MV-4-11 (cell line): ENCODE measurements around the gene NREP.
A peak's percentile ranks its signal among the peaks of the same experiment; 100 is the strongest.
"Not testable (repeated sequence)": the region's sequence is repeated elsewhere in the genome, so short reads cannot be mapped to it uniquely, and the experiment has no call there.

Experiments
- DNase-seq: peaks from one replicate; lab custom pipeline; 2025; lab: John Stamatoyannopoulos, UW

NREP gene

DNA sequence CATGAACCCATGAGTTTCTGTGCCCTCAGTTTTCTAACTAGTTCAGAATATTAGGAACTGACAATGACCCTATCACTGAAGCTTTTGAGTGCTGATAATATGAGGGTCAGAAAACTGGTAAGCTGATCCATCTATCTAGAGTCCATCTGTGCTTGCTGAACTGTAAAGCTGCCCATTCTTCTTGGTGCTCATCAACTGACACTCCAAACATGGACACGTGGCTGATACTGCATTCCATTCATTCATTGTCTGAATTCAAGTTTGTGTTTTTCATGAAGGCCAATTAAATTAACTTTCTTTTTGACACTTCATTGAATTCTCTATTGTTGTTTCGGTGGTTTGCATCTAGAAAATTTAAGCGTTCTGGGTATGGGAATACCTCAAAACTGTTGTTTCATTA is 17.6 kb downstream of the NREP start:
- DNase-seq = no peak

DNA sequence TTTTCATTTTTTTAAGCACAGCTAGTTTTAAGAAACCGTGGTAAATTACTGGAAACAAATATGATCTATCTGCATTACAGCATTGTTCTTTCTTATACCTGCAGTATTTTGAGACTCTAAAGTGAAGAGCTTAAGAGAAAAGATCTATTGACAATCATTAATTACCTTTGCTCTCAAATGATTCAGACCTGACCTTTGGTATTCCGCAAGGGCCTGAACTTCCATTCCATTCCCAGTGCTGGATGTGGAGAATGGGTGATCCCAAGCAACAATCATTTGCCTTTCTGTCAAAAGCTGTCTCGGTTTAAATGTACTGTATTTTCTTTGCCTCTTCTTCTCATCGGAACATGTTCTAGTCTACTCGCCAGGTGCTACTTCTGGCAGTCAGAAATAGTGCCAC is 18.9 kb downstream of the NREP start:
- DNase-seq = no peak

DNA sequence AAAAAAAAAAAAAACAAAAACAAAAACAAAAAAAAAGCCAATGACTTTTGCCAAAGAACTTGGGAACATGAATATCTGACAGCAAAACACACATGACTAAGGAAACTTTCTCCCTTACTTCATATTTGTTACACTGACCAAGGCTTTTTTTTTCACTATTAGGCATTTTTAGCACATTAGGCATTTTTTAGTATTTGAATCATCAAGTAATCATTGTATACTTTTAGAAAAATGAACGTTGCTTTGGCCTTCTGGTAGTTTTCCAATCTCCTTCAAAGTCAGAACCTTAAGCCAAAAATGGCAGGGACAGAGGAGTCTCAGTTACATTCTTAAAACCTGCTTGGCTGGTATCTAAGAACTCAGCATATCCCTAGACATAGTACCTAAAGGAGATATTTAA is 19.3 kb downstream of the NREP start:
- DNase-seq = no peak

DNA sequence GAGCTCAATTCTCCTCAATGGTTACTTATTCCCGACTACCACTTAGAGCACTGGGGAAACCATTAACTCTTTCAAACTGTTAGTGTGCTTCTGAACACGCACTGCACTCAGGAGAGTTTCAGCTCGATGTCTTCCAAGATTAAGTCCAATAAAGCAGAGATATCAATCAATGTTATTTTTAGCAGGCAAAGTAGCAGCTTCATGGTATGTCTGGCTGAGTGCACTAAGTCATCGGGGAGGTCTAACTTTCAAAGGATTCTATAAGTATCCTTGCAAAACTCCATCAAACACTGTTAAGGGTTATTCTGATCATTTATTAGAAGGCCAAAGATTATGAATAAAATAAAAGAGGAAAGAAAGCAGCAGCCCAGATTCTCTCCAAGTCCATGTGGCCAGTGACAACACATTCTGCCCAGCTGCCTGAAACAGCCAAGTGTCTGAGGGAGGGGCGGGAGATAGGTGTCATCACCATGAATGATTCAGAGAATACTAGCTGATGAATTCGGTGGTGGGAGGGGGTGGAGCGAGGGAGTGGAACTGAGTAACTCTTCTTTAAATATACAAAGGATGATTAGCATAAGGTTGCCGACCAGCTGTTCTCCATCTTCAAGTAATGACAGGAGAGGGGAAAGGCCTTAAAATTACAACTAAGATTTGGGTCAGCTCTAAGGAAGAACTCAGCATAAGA is 21.3 kb downstream of the NREP start:
- DNase-seq = peak; percentile 13

DNA sequence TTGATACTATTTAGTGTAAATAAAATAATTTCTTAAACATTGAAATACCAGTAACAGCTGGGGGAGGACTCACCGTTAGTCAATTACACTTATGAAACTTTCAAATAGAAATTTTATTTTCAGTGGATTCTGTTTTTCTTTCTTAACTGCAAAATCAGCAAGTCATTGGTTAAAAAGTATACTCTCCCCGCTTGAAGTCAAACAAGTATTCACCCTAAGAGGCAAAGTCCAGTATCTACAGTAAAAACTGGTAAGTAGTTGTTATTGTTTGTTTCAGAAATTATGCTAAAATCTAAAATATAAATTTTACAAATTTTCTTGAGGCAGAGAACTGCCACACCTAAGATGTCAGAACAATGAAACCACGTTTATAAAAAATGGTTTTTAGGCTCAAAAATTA is 22.4 kb downstream of the NREP start:
- no peak for DNase-seq

DNA sequence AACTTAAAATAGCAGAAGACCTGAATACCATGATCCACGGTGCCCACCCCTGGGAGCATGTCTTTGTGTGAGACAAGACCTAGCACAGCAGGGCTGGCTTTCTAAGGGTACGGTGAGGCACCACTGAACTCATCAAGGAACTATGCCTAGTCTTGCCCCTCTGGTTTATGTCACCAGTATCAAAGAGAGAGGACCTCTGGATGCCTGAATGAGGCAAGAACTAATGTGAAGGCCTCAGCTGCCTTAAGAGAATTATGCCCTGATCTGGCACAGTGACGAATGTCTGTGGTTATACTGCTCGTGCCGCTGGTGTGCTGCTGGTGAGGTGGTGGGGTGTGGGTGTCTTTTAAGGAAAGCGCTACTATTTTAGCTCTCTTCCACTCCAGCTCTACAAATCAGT is 23.0 kb downstream of the NREP start:
- DNase-seq = no peak

DNA sequence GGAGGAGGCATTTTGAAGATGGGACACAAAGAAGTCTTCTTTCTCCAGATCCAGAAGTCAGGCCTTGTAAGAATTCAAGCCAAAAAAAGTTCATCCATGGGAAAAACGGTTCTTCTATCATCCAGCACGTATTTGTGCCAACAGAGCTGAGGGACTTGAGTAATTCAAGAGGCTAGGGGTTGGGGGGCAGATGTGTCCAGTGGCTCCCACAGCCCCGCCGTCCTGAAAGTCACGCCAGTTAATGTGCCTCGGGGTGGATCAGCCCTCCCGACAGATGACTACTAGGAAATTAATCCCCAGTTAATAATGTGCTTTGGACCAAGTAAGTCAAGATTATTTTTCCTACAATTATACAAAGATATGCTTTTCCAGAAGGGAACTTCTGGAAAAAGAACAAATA is 23.4 kb downstream of the NREP start:
- DNase-seq = no peak

DNA sequence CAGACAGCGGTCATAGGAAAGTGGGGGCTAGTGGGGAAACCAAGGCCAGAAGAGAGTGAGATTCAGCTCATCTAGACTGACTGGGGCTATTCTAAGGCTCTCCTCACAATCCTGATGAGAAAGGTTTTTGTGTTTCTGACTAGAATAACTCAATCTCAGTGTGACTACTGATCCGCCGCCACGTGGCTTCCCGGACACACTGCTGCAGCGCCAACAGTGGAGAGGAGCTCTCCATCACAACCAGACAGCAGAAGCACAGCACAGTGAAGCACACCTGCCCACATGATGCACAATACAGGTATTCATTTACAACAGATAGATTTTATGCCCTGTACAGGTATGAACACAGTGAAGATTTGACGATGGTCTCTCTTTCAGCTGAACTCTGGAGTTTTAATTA is 25.4 kb downstream of the NREP start:
- no peak for DNase-seq

DNA sequence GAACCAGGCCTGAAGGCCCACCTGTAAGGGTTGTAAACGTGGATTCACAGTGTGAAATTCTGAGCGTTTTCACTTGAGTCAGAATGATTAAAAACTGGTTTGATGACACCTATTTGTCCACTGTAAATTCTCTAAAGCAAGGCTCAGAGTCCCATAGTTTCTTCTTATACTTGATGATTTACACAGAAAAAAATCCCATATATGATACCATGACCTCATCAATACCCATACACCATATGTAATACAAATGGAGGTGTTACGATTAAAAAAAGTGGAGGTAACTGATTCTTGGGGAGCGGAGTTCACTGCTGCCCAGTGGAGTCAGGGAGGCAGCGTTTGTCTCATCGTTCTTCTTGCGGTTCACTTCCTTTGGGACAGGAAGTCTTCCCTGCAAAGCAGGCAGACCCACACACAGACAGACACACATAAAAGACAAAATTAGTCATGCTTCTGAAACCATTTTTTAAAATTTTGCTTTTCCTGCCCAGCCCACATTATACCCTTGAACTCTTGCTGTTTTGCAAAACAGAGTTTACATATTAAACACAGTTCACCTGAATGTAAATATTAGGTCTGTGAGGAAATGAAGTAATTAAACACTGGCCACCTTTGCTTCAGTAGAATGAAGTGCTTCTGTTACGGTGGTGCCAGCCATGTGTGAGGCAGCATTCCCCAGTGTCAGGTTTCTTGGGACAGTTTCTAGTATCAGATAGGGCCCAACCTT is 26.2 kb downstream of the NREP start:
- DNase-seq = no peak

DNA sequence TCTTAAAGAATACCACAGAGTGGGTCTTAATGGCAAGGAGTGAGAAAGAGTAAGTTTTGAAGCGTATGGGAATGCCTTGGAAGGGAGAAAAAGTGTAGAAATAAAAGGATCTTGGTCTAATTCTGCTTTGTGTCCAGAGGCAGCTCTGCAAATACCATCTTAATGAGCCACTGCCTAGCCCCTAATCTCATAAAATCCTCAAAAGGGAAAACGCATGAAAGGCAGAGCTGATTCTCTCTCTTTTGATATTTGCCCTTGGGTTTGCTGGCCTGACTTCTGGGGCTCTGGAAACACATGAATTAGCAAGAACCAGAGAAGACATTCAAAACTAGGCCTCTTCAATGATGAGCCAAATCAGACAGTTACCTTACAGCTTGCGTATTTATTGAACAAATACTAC is 28.1 kb downstream of the NREP start:
- DNase-seq = no peak

DNA sequence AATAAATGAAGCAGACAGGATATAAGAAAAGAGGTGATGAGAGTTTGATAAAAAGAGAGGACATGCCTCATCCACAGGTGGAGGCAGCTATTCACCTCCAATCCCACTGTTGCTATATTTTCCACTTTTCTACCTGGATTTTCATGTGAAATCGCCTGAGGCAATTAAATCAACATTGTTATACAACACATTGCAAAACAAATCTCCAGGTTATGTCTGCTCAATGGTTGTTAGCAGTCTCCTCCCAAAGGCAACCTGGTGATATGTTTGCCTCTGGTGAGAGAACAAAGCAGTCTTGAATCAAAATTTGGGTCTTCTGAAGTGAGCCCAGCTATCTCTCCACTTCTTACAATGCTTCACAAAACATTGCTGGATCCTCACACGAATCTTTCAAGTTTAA is 30.0 kb downstream of the NREP start:
- DNase-seq = no peak

DNA sequence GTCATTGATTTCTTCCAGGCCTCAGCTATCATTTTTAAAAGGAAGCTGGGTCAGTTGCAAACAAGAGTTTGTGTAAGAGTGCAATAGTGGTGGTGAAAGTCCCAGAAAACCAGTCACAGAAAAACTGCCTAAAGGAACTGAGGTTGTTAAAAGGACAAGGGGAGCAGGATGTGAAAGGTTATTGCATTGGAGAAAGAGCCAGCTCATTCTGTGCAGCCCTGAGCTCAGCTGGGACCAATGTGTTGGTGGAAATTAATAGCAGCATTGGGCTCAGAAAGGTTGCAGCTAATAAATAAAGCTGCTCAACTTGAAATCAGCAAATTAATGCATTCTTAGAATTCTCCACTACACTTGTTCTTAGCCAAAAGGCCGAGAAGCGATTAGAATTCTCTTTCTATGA is 34.9 kb downstream of the NREP start:
- peak; percentile 4 for DNase-seq

DNA sequence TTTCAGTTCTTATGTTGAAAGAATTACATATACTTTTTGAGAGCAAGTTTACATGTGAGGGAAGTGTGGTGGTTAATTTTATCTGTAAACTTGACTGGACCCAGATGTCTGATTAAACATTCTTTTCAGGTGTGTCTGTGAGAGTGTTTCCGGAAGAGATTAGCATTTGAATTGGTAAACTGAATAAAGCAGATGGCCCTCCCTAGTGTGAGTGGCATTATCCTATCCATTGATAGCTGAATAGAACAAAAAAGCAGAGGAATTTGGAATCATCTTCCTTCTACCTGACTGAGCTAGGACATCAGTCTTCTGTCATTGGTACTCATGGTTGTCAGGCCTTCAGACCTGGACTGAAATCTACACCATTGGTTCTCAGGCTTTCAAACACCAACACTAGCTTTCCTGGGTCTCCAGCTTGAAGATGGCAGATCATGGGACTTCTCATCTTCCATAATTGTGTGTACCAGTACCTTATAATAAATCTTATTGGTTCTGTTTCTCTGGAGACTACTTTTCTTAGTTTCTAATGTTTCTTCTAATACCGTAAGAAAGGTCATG is 36.6 kb downstream of the NREP start:
- no peak for DNase-seq

DNA sequence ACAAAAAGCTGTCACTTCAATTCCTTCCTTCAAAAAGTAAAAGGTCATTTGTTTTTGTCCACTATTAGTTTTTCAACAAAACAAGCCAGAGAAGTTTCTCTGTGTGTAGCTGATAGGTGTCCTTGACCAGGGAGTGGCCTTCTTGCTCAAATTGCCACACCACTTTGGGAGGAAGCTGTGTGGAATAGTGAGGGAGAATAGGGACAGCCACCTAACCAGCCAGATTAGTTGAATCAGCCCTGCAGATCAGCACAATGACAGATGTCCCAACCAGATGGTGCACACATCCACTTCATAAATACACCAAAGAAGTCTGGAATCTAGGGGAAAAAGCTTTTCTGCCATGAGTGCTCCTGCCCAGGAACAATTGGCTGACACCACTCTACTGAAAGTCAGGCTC is 37.2 kb downstream of the NREP start:
- DNase-seq = no peak

DNA sequence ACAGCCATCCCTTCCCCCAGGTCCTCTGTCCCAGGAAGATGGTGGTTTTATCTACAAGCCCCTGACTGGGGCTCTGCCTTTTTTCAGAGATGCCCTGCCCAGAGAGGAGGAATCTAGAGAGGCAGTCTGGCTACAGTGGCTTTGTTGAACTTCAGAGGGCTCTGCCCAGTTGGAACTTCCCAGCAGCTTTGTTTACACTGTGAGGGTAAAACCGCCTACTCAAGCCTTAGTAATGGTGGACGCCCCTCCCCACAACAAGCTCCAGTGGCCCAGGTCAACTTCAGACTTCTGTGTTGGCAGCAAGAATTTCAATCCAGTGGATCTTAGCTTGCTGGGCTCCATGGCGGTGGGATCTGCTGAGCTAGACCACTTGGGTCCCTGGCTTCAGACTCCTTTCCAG is 40.2 kb downstream of the NREP start:
- DNase-seq = not testable (repeated sequence)

DNA sequence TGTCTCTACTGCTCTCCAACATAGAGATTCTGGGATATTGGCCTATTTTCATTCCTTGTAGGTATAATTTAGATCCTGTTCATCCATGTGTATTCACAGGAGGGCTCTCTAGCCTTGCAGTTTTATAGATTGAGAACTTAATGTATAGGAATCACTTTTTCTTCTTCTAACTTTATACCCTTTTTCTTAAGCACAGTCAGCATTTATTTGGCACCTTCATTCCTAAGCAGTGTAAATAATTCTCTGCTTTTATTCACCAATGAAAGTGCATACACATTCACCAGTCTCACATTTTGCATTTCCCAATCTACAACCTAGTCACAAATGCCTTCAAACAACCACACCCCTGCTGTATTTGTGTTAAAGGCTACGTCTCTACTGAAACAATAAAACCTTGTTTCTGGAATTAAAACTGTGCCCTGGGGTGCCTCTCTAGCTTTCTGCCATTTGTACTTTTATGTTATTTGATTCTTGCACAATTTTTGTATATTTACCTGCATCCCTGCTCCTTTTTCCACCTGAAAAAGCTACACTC is 49.3 kb downstream of the NREP start:
- DNase-seq = no peak

DNA sequence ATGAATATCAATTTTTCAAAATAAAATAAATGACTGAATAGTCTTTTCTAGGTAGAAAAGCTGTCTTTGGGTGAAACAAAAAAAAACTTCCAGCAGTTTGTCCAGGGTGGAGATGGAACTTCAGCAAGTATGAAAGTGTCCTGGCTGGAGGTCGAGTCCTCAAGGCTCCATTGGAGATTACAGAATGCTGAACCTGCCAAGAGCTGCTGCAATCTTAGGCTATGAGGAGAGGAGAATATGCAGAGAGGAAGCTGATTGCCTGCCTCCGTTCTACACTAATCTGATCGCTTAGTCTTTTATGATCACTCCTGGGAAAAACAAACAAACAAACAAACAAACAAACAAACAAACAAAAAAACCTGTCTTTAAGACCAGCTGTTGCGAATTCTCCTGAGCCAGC is 50.6 kb downstream of the NREP start:
- no peak for DNase-seq

DNA sequence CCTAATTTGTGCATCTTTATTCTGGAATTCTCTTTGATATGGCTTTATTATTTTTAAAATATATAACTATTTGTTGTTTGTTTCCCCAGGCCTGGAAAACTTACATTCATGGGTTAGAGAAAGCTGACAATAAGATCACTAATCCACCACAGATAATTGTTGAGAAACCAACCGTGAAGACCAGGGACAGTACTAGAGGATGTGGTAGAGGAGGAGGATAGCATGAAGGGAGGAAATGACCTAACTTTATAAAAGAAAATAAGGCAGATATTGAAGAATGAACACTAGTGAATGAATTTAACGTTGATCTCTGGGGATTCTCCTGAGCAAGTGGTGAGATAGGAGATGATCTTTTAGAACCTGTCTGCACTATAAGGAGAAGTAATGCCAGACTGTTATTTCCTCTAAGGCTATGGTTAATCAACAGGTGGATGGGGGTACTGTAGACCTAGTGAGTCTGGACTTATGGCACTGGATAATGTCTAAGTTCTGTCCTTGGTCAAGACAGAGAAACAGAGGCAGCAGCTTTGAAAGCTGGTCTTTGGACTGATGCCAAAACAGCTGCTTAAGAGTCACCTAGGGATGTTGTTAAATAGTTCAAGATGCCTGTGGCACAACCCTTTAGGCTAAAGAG is 52.4 kb downstream of the NREP start:
- peak; percentile 32 for DNase-seq

DNA sequence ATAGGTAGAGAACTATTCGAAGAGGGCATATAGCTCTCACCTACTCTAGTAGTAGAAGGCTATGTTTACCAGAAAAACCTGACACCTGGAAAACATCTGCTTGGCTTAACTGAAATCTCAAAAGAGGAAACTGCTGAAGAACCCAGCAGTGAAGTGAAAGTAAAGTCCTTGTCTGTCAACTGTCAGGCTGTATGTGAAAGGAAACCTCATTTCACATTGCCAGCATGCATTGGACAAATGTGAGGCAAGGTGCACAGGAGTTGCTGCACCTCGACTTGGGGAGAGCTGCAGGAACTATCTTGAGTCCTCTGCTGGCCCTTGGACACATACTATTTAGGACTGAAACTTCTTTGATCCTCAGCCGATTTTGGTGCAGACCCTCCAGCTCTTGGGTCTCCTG is 53.3 kb downstream of the NREP start:
- DNase-seq = peak; percentile 80

DNA sequence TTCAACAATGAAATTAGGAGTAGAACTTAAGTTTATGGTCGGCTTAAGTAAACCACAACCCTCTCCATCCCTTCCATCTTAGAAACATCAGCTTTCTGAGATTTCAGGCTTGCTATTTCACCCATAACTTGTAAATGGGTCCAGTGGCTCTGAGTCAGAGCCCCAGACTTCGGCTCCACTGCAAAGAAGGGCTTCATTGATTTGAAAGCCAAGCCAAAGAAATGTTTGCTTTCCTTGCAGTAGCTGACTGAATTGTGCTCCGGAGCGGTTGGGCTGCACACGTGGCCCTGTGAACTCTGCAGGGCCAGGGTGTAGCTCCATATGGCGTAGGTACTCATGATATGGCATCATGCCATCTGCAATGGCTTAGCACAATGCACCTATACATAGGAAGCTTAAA is 57.0 kb downstream of the NREP start:
- no peak for DNase-seq

DNA sequence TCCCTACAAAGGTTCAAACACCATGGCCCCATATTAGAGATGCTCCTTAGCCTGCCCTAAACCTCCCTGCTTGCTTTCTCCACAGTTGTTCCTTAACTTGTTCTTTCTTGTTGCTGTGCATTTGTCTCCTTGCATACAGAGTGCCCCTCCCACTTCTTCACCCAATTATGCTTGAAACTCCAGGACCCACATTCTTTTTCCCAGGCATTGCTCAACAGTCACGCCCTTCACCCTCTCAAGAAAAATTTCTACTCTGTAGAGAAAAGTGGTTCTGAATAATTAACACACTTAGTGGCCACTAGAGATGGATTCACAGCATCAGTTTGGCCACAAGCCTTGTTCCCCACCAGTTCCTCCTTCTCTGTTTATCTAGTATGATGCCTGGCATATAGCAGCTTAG is 57.7 kb downstream of the NREP start:
- DNase-seq = peak; percentile 51

DNA sequence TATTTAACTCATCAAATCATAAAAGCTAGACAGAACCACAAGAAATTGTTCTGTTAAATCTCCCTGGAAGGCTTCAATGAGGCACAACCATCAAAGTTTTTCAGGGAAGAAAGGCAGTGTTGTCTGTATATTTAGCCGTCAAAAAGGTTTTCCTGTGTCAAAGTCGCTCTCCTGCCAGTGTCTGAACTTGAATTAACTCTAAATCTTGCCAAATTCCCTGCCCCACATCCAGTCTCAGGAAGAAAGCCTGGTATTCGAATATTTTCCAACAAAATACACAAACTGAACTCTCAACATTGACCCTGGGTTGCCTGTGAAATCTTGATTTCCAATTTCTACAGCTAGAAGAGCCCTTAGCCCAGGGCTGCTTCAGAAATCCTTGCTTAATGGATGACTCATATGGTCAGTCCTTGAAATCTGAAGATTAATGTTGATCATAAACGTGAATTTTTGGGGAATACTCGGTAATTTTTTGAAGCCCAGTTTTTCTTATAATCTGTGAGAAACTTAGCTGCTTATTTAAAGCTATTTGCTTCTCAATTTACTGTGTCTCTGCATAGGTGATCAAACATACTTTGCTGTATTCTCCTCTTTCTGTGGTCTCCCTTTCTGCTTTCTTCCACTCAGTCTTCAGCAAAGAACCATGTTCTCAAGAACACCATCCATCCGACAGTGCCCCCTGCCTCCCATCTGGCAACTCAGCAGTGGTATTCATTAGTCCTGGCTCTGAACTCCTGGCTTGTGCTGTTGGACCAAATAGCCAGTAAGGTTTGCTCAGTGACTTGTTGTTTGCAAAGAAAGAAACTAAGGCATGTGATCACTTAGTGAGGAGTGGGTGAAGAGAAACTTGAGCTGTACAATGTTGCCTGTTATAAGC is 58.9 kb downstream of the NREP start:
- DNase-seq = no peak
